GM12864 (cell line): ENCODE results near the gene TOX2.

Experiments
- DNase-seq: peaks from one replicate; pipeline ENCODE4 v3.0.0-alpha.2; 2011; ENCODE audit warnings: low read depth
- H3K4me3 ChIP-seq: 2 replicates; pipeline ENCODE4 v1.5.1; 2011; ENCODE audit warnings: mild to moderate bottlenecking, low read depth, low read length, control low read depth
- CTCF ChIP-seq: IDR thresholded peaks from 2 replicates; pipeline ENCODE4 v1.5.1; 2011; ENCODE audit warnings: low read depth, mild to moderate bottlenecking, moderate library complexity, low read length, control low read depth, inconsistent platforms; ENCODE audit errors: missing control alignments

The TOX2 gene

GRCh38 chr20:44017211-44017610 is 102.6 kb downstream of the TOX2 start:
- DNase-seq: no peak
- no peak for TF ChIP-seq CTCF
- no peak overlapping the region for H3K4me3 ChIP-seq

- no peak for TF ChIP-seq CTCF
- no peak overlapping the region for H3K4me3 ChIP-seq
- DNase-seq: no peak
Measured at GRCh38 chr20:44017905-44018258, 103.2 kb downstream of the TOX2 start.

- H3K4me3 ChIP-seq: no peak overlapping the region
- no peak for DNase-seq
- TF ChIP-seq CTCF: no peak
Measured at GRCh38 chr20:44018259-44018941, 103.7 kb downstream of the TOX2 start.

- H3K4me3 ChIP-seq: no peak overlapping the region
- no peak for DNase-seq
- no peak for TF ChIP-seq CTCF
Measured at GRCh38 chr20:44018942-44019637, 104.4 kb downstream of the TOX2 start.

- H3K4me3 ChIP-seq: no peak overlapping the region
- no peak for DNase-seq
- no peak for TF ChIP-seq CTCF
Measured at GRCh38 chr20:44019638-44020335, 105.1 kb downstream of the TOX2 start.

GRCh38 chr20:44020406-44021148 is 105.9 kb downstream of the TOX2 start:
- no peak for TF ChIP-seq CTCF
- no peak for DNase-seq

More at GRCh38 chr20:44020406-44021148, 105.9 kb downstream of the TOX2 start:
- no peak overlapping the region for H3K4me3 ChIP-seq
